PC-9 (cell line): ENCODE results near the gene ANKRD2. TPM values are rescaled to one million over a fixed set of nuclear protein-coding genes. Genes with fewer than 3 reads are reported as not detected.

ENCODE experiments used
- BruUV-seq: library from RNA; stranded (reverse); fragments of 400-500 nt; replicated peaks from 2 replicates; lab custom pipeline; 2021; lab: Mats Ljungman, UMichigan
- CTCF ChIA-PET: fragments of 300-600 bp; sonication (Branson Sonifier 250); formaldehyde crosslinking; loops from one replicate; lab custom pipeline; 2022; ENCODE audit warnings: antibody characterized with exemption; lab: Charles Lee
- POLR2A ChIA-PET: fragments of 300-600 bp; sonication (Branson Sonifier 250); formaldehyde crosslinking; loops from one replicate; lab custom pipeline; 2022; ENCODE audit warnings: antibody characterized with exemption; ENCODE audit not compliant: unreplicated experiment; lab: Charles Lee
- DNase-seq, 2 experiments: peaks; one replicate each; pipeline versions ENCODE4 v3.0.0 to v3.0.0-alpha.2; 2015 to 2022; ENCODE audit warnings: mixed read lengths in 1 of 2
- H2AFZ ChIP-seq: fragments of 200-600 bp; sonication (generic); 2 replicates; pipeline ENCODE4 v1.8.1; 2017; ENCODE audit warnings: antibody characterized with exemption
- H3F3A ChIP-seq: fragments of 200-600 bp; sonication (generic); 2 replicates; pipeline ENCODE4 v1.8.1; 2017; ENCODE audit warnings: antibody characterized with exemption, mild to moderate bottlenecking, low read depth; ENCODE audit not compliant: insufficient read depth
- H3K27ac ChIP-seq: fragments of 200-600 bp; sonication (generic); 2 replicates; pipeline ENCODE4 v1.6.1; 2016; ENCODE audit warnings: mixed run types
- H3K27me3 ChIP-seq: fragments of 200-600 bp; sonication (generic); 2 replicates; pipeline ENCODE4 v1.6.1; 2016; ENCODE audit warnings: low read depth, mixed run types; ENCODE audit not compliant: insufficient read depth
- H3K36me3 ChIP-seq: fragments of 200-600 bp; sonication (generic); 2 replicates; pipeline ENCODE4 v1.6.1; 2016; ENCODE audit warnings: low read depth, mixed run types
- H3K4me1 ChIP-seq: fragments of 200-600 bp; sonication (generic); replicated peaks from 2 replicates; pipeline ENCODE4 v1.6.1; 2016; ENCODE audit warnings: mixed run types; ENCODE audit not compliant: insufficient read depth
- H3K4me2 ChIP-seq: fragments of 200-600 bp; sonication (generic); 2 replicates; pipeline ENCODE4 v1.6.1; 2017; ENCODE audit warnings: mixed run types
- H3K4me3 ChIP-seq: fragments of 200-600 bp; sonication (generic); 2 replicates; pipeline ENCODE4 v1.6.1; 2016; ENCODE audit warnings: mixed run types
- H3K79me2 ChIP-seq: fragments of 200-600 bp; sonication (generic); 2 replicates; pipeline ENCODE4 v1.6.1; 2017; ENCODE audit warnings: low read depth, mixed run types
- H3K9me2 ChIP-seq: fragments of 200-600 bp; sonication (generic); 2 replicates; pipeline ENCODE4 v1.8.1; 2017; ENCODE audit warnings: mild to moderate bottlenecking; ENCODE audit not compliant: insufficient read depth
- H3K9me3 ChIP-seq: fragments of 200-600 bp; sonication (generic); 2 replicates; pipeline ENCODE4 v1.8.1; 2016; ENCODE audit warnings: low read depth; ENCODE audit not compliant: insufficient read depth
- H4K20me1 ChIP-seq: fragments of 200-600 bp; sonication (generic); 2 replicates; pipeline ENCODE4 v1.8.1; 2017; ENCODE audit not compliant: insufficient read depth
- CTCF ChIP-seq: fragments of 200-600 bp; sonication (generic); conservative IDR thresholded peaks from 2 replicates; pipeline ENCODE4 v1.6.1; 2017; ENCODE audit warnings: mixed run types, antibody characterized with exemption, mild to moderate bottlenecking, moderate library complexity
- EZH2 ChIP-seq: fragments of 200-600 bp; sonication (generic); IDR thresholded peaks from 2 replicates; pipeline ENCODE4 v1.8.0; 2017; ENCODE audit warnings: antibody characterized with exemption, low read depth
- intact Hi-C: fragments of 100-400 bp; cut with micrococcal nuclease; formaldehyde crosslinking; loops from one replicate; pipeline ENCODE4 v1.10.0; 2022; ENCODE audit not compliant: unreplicated experiment
- total RNA-seq: library from RNA; stranded (reverse); gene quantifications from 2 replicates; pipeline ENCODE4 v1.2.3, GENCODE V29; 2021

Gene ANKRD2
- total RNA-seq, 1 experiment from 2014 or later: 8.4 TPM

DNA sequence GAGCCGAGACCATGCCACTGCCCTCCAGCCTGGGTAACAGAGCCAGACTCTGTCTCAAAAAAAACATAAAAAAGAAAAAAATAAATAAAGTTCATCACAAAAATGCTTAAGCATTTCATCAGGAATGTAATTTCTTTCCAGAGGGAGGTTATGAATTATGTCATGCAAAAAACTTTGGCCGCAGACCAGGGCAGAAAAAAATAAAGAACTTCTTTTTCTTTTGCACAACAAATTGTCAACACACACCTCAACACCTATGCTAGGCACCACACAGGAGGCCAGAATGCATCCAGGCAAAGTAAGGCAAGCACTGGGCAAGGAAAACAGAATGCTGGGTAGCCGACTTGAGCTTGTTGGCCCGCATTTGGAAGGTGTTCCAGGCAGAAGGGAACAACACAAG lies 20.8 kb downstream of the ANKRD2 start:
- H4K20me1 ChIP-seq: no peaks in the 10 kb centered on the region
- BruUV-seq: no TSS peak
- H3F3A ChIP-seq: peaks cover 15% of the 10 kb centered on the region; the same call in 1 of the 2 replicates
- H3K9me3 ChIP-seq: no peaks in the 10 kb centered on the region
- no peaks in the 10 kb centered on the region for H3K36me3 ChIP-seq
- DNase-seq: no peak
- no peaks in the 10 kb centered on the region for H3K79me2 ChIP-seq
- no peak overlapping the region for H3K4me2 ChIP-seq
- H3K27me3 ChIP-seq: no peaks in the 10 kb centered on the region
- POLR2A ChIA-PET: no interaction called here
- no peak overlapping the region for H3K4me3 ChIP-seq
- H3K9me2 ChIP-seq: no peaks in the 10 kb centered on the region
- CTCF ChIA-PET: no interaction called here
- TF ChIP-seq EZH2 (no peak), CTCF (no peak)
- intact Hi-C loops: no loop called here
- no peak overlapping the region for H2AFZ ChIP-seq
- H3K27ac ChIP-seq: no peak overlapping the region
- peaks cover 28% of the 10 kb centered on the region for H3K4me1 ChIP-seq

DNA sequence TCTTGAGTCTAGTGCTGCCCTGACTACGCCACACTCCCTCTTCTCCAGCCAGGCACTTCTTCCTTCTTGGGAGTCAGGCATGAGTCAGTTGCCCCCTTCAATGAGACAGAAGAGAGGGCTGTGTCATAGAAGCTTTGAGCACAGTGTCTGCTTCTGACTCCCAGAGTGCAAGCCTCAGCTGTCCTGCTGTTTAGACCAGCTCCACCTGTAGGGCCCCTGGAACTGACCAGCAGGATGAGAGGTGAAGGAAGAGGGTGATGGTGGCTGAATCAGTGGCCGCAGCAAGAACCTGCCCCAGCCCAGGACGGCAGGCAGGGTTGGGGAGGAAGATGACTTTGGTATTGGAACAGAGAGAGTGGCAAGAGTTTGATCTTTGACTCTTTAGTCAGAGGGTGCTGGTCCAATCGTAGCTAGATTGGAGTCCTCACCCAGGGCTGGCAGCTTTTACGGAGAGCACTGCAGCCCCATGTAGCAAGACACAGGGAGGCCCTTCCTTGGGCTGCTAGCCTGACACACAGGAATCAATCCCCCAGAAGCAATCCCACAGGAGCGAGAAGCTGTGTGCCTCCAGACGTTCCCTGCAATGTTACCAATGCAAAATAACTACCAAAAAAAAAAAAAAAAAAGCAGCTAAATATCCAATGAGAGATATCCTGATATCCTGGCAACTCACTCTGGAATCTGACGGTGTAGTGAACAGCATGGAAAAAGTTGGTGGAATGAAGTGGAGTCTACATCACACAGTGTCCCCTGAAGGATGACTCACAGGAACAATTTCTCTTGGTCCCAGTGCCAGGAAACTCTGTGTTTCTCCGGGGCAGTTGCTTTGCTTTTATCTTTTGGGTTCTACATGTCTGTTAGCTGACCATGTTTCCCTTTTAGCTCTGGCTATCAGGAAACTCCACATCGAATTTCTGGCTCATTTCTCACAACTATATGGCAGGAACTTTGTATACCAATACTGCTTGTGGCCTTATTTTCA lies 23.8 kb downstream of the ANKRD2 start:
- TF ChIP-seq EZH2: no peak
- TF ChIP-seq CTCF: no peak
- Histone ChIP-seq H3K9me2 (no peaks in the 10 kb centered on the region), H3K27ac (peak overlapping the region; percentile 67), H3K79me2 (no peaks in the 10 kb centered on the region), H3K4me3 (no peak overlapping the region), H3K36me3 (no peaks in the 10 kb centered on the region), H3F3A (peaks cover 15% of the 10 kb centered on the region; the same call in 1 of the 2 replicates), H3K9me3 (no peaks in the 10 kb centered on the region), H2AFZ (no peak overlapping the region), H3K4me2 (no peak overlapping the region; the same call in 1 of the 2 replicates), H3K27me3 (no peaks in the 10 kb centered on the region), H4K20me1 (no peaks in the 10 kb centered on the region), H3K4me1 (peaks cover 28% of the 10 kb centered on the region)
- intact Hi-C loops: no loop called here
- CTCF ChIA-PET: interaction anchor here (0.7 to 1.2 kb wide), 3 partner anchors 16 to 42 kb away, joined by 3 to 9 read pairs (median 4); no protein-coding TSS in a partner anchor
- POLR2A ChIA-PET: interaction anchor here (0.6 to 0.7 kb wide), 5 partner anchors 12 to 304 kb away, joined by 3 to 6 read pairs (median 3); partner anchors contain the start of genes ARHGAP19 and HOGA1
- BruUV-seq: TSS peak; percentile 90
- peak; percentile 32 to 46 for DNase-seq

GRCh38 chr10:97597778-97598177 lies 25.2 kb downstream of the ANKRD2 start:
- no peaks in the 10 kb centered on the region for H3K9me2 ChIP-seq
- CTCF ChIA-PET: interaction anchor here (0.5 kb wide), 1 partner anchor 34 kb away, joined by 6 read pairs; no protein-coding TSS in a partner anchor
- no peaks in the 10 kb centered on the region for H3K27me3 ChIP-seq
- peak in 1 of 2 experiments; percentile 50 for DNase-seq
- no peaks in the 10 kb centered on the region for H3K36me3 ChIP-seq
- no peaks in the 10 kb centered on the region for H3K9me3 ChIP-seq
- H4K20me1 ChIP-seq: no peaks in the 10 kb centered on the region
- H3K79me2 ChIP-seq: no peaks in the 10 kb centered on the region
- H3K27ac ChIP-seq: peak overlapping the region; percentile 67
- H3K4me1 ChIP-seq: peaks cover 28% of the 10 kb centered on the region
- peaks cover 15% of the 10 kb centered on the region; the same call in 1 of the 2 replicates for H3F3A ChIP-seq
- POLR2A ChIA-PET: no interaction called here
- no TSS peak for BruUV-seq
- H2AFZ ChIP-seq: no peak overlapping the region
- TF ChIP-seq CTCF: no peak
- TF ChIP-seq EZH2: no peak
- no peak overlapping the region for H3K4me3 ChIP-seq
- intact Hi-C loops: no loop called here
- H3K4me2 ChIP-seq: no peak overlapping the region
